Sigmoid colon (tissue), 4 donors: ENCODE results near the gene PAX4.

Source experiments
- POLR2AphosphoS5 ChIP-seq, 4 donors: sonication (generic); formaldehyde crosslinking; IDR thresholded peaks; one replicate each; pipeline ENCODE4 v1.6.1; 2017; ENCODE audit warnings: antibody characterized with exemption in 4 of 4
- TF ChIP-seq, protein P1 (sequence below), 4 experiments: fragments of 450-650 bp in 3 of 4; fragments of 200-600 bp in 1 of 4; IDR thresholded peaks; one replicate each; pipeline ENCODE4 v1.5.1; 2016 to 2019; ENCODE audit warnings: antibody characterized with exemption in 4 of 4, mild to moderate bottlenecking in 3 of 4, moderate library complexity in 2 of 4

DNA sequence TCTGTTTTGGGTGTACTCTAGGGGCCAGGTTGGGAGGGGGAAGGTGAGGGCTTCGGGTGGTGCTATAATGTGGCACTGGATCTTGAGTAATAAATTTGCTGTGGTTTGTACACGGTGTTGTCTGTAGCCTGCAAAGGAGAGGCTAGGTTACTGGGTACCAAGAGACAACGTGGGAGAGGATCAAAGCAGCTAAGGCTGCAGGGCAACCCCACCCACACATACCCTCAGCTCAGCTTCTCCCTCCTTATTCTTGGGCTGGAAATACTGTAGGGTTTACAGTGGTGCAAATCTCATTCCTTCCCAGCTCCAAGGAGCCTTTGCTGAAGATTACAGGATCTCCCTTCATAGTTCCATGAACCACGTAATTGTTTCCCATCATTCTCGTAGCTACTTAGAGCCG lies 26.4 kb downstream of the PAX4 start:
- TF ChIP-seq POLR2AphosphoS5 (IDR thresholded peaks at IDR 0.05), result no peak
- TF ChIP-seq, protein P1, sequence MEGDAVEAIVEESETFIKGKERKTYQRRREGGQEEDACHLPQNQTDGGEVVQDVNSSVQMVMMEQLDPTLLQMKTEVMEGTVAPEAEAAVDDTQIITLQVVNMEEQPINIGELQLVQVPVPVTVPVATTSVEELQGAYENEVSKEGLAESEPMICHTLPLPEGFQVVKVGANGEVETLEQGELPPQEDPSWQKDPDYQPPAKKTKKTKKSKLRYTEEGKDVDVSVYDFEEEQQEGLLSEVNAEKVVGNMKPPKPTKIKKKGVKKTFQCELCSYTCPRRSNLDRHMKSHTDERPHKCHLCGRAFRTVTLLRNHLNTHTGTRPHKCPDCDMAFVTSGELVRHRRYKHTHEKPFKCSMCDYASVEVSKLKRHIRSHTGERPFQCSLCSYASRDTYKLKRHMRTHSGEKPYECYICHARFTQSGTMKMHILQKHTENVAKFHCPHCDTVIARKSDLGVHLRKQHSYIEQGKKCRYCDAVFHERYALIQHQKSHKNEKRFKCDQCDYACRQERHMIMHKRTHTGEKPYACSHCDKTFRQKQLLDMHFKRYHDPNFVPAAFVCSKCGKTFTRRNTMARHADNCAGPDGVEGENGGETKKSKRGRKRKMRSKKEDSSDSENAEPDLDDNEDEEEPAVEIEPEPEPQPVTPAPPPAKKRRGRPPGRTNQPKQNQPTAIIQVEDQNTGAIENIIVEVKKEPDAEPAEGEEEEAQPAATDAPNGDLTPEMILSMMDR (IDR thresholded peaks at IDR 0.05), result no peak
